ENCODE measurements around the gene TRIM41. TPM values are rescaled to one million over a fixed set of nuclear protein-coding genes. Genes with fewer than 3 reads are reported as not detected.

The TRIM41 gene
- total and polyA plus RNA-seq, 2 of the 13 experiments (the other 11 are each of a cell fraction or from before 2014, with no cell fraction given): 10.2 to 16.7 TPM

DNA sequence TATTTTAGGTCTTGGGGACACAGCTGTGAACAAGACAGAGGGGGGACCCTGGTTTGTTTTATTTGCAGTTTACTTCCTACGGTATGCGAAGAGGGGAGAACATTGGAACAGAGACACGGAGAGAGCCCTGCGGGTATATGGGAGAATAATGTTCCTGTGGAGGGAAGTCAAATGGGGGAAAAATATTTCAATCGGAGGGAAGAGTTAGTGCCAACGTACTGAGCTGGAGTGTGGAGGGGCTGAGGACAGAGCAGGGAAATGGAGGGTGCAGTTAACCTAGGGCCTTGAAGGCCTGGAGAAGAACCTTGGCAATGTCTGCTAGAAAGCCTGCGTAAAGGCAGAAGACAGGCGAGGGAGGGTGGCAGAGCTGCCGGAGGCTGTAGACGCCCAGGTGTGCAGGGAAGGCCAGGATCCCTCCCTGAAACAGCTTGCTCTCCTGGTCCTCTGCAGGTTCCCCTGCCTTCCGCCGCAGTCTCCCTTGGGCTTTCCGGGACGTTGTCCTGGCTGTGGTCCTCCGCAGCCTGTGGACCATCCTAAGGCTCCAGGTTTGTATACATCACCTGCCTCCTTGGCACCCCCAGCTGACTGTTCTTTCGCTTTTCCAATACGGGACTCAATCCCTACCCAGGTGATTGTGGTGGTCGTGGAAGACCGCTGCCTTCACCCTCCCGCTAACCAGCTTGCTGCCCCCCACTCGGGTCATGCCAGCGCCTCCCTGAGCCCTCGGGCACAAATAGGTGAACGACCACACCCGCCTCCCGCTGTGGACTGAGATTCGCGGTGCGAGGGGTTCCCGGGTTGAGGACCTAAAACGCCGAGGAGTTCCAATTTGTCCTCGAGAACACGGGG is 22.6 kb downstream of the TRIM41 start (continued):
- TF ChIP-seq, protein P1, sequence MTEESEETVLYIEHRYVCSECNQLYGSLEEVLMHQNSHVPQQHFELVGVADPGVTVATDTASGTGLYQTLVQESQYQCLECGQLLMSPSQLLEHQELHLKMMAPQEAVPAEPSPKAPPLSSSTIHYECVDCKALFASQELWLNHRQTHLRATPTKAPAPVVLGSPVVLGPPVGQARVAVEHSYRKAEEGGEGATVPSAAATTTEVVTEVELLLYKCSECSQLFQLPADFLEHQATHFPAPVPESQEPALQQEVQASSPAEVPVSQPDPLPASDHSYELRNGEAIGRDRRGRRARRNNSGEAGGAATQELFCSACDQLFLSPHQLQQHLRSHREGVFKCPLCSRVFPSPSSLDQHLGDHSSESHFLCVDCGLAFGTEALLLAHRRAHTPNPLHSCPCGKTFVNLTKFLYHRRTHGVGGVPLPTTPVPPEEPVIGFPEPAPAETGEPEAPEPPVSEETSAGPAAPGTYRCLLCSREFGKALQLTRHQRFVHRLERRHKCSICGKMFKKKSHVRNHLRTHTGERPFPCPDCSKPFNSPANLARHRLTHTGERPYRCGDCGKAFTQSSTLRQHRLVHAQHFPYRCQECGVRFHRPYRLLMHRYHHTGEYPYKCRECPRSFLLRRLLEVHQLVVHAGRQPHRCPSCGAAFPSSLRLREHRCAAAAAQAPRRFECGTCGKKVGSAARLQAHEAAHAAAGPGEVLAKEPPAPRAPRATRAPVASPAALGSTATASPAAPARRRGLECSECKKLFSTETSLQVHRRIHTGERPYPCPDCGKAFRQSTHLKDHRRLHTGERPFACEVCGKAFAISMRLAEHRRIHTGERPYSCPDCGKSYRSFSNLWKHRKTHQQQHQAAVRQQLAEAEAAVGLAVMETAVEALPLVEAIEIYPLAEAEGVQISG (CRISPR knock-in tag; IDR thresholded peaks at IDR 0.05): no peak
- no peak for TF ChIP-seq ZNF501 (CRISPR knock-in tag; IDR thresholded peaks at IDR 0.05)
- TF ChIP-seq ZSCAN20 (CRISPR knock-in tag; IDR thresholded peaks at IDR 0.05; ENCODE audit: borderline replicate concordance): no peak
- TF ChIP-seq YEATS2 (CRISPR knock-in tag; IDR thresholded peaks at IDR 0.05; ENCODE audit: borderline replicate concordance): no peak
- no peak for TF ChIP-seq NCOR1 (IDR thresholded peaks at IDR 0.05; ENCODE audit: borderline replicate concordance, low read length)
- TF ChIP-seq, protein P2, sequence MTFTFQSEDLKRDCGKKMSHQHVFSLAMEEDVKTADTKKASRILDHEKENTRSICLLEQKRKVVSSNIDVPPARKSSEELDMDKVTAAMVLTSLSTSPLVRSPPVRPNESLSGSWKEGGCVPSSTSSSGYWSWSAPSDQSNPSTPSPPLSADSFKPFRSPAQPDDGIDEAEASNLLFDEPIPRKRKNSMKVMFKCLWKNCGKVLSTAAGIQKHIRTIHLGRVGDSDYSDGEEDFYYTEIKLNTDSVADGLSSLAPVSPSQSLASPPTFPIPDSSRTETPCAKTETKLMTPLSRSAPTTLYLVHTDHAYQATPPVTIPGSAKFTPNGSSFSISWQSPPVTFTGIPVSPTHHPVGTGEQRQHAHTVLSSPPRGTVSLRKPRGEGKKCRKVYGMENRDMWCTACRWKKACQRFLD (CRISPR knock-in tag; IDR thresholded peaks at IDR 0.05; ENCODE audit: borderline replicate concordance): no peak
- TF ChIP-seq HES4 (CRISPR knock-in tag; IDR thresholded peaks at IDR 0.05; ENCODE audit: borderline replicate concordance): no peak
- no peak for TF ChIP-seq FOXO1 (CRISPR knock-in tag; IDR thresholded peaks at IDR 0.05)
- TF ChIP-seq, protein P3, sequence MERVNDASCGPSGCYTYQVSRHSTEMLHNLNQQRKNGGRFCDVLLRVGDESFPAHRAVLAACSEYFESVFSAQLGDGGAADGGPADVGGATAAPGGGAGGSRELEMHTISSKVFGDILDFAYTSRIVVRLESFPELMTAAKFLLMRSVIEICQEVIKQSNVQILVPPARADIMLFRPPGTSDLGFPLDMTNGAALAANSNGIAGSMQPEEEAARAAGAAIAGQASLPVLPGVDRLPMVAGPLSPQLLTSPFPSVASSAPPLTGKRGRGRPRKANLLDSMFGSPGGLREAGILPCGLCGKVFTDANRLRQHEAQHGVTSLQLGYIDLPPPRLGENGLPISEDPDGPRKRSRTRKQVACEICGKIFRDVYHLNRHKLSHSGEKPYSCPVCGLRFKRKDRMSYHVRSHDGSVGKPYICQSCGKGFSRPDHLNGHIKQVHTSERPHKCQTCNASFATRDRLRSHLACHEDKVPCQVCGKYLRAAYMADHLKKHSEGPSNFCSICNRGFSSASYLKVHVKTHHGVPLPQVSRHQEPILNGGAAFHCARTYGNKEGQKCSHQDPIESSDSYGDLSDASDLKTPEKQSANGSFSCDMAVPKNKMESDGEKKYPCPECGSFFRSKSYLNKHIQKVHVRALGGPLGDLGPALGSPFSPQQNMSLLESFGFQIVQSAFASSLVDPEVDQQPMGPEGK (CRISPR knock-in tag; IDR thresholded peaks at IDR 0.05): no peak
- no peak for TF ChIP-seq SAFB2 (CRISPR knock-in tag; IDR thresholded peaks at IDR 0.05; ENCODE audit: borderline replicate concordance, low read depth)
- TF ChIP-seq ZSCAN22 (CRISPR knock-in tag; IDR thresholded peaks at IDR 0.05): no peak
- TF ChIP-seq MEF2D (CRISPR knock-in tag; IDR thresholded peaks at IDR 0.05): no peak
- TF ChIP-seq NFYC (CRISPR knock-in tag; IDR thresholded peaks at IDR 0.05): no peak
- no peak for TF ChIP-seq SMC3 (IDR thresholded peaks at IDR 0.05; ENCODE audit: low read length)
- no peak; the same call in 1 of the 2 replicates for TF ChIP-seq ZNF235 (CRISPR knock-in tag; IDR thresholded peaks at IDR 0.05; ENCODE audit: borderline replicate concordance)
- TF ChIP-seq, protein P4, sequence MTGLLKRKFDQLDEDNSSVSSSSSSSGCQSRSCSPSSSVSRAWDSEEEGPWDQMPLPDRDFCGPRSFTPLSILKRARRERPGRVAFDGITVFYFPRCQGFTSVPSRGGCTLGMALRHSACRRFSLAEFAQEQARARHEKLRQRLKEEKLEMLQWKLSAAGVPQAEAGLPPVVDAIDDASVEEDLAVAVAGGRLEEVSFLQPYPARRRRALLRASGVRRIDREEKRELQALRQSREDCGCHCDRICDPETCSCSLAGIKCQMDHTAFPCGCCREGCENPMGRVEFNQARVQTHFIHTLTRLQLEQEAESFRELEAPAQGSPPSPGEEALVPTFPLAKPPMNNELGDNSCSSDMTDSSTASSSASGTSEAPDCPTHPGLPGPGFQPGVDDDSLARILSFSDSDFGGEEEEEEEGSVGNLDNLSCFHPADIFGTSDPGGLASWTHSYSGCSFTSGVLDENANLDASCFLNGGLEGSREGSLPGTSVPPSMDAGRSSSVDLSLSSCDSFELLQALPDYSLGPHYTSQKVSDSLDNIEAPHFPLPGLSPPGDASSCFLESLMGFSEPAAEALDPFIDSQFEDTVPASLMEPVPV (CRISPR knock-in tag; IDR thresholded peaks at IDR 0.05): no peak
- TF ChIP-seq, protein P5, sequence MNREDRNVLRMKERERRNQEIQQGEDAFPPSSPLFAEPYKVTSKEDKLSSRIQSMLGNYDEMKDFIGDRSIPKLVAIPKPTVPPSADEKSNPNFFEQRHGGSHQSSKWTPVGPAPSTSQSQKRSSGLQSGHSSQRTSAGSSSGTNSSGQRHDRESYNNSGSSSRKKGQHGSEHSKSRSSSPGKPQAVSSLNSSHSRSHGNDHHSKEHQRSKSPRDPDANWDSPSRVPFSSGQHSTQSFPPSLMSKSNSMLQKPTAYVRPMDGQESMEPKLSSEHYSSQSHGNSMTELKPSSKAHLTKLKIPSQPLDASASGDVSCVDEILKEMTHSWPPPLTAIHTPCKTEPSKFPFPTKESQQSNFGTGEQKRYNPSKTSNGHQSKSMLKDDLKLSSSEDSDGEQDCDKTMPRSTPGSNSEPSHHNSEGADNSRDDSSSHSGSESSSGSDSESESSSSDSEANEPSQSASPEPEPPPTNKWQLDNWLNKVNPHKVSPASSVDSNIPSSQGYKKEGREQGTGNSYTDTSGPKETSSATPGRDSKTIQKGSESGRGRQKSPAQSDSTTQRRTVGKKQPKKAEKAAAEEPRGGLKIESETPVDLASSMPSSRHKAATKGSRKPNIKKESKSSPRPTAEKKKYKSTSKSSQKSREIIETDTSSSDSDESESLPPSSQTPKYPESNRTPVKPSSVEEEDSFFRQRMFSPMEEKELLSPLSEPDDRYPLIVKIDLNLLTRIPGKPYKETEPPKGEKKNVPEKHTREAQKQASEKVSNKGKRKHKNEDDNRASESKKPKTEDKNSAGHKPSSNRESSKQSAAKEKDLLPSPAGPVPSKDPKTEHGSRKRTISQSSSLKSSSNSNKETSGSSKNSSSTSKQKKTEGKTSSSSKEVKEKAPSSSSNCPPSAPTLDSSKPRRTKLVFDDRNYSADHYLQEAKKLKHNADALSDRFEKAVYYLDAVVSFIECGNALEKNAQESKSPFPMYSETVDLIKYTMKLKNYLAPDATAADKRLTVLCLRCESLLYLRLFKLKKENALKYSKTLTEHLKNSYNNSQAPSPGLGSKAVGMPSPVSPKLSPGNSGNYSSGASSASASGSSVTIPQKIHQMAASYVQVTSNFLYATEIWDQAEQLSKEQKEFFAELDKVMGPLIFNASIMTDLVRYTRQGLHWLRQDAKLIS (CRISPR knock-in tag; IDR thresholded peaks at IDR 0.05): no peak
